GM19463 (cell line): ENCODE results near the gene KCTD6.

ENCODE experiments used
- ATAC-seq: cut with Tn5 transposase; IDR thresholded peaks from one replicate; pipeline ENCODE4 v1.9.1; 2021; ENCODE audit warnings: mild to moderate bottlenecking, moderate library complexity; ENCODE audit not compliant: unreplicated experiment

KCTD6 gene

GRCh38 chr3:58491506-58492402 is at the start of gene KCTD6:
Gene KCTD6, plus strand, starts transcription at chr3:58492096. Its CDS starts 6,660 bp downstream, at chr3:58498756.
- peak; percentile 89 for ATAC-seq

GRCh38 chr3:58452176-58452575 is 39.7 kb upstream of the KCTD6 start:
- ATAC-seq = no peak

- ATAC-seq = no peak
Measured at GRCh38 chr3:58459160-58459559, 32.7 kb upstream of the KCTD6 start.

GRCh38 chr3:58462829-58463180 is 29.1 kb upstream of the KCTD6 start:
- ATAC-seq = no peak

- ATAC-seq = peak; percentile 96
Measured at GRCh38 chr3:58463181-58463941, 28.5 kb upstream of the KCTD6 start.

- ATAC-seq = no peak
Measured at GRCh38 chr3:58463942-58464271, 28.0 kb upstream of the KCTD6 start.

GRCh38 chr3:58464866-58465265 is 27.0 kb upstream of the KCTD6 start:
- ATAC-seq = no peak

GRCh38 chr3:58466899-58467563 is 24.9 kb upstream of the KCTD6 start:
- ATAC-seq = no peak

- ATAC-seq = no peak
Measured at GRCh38 chr3:58469096-58469495, 22.8 kb upstream of the KCTD6 start.

GRCh38 chr3:58470363-58471024 is 21.4 kb upstream of the KCTD6 start:
- ATAC-seq = no peak

GRCh38 chr3:58471025-58471887 is 20.6 kb upstream of the KCTD6 start:
- ATAC-seq = peak; percentile 69

GRCh38 chr3:58473275-58473674 is 18.6 kb upstream of the KCTD6 start:
- ATAC-seq = no peak

- no peak for ATAC-seq
Measured at GRCh38 chr3:58474348-58474911, 17.5 kb upstream of the KCTD6 start.

- no peak for ATAC-seq
Measured at GRCh38 chr3:58474967-58475578, 16.8 kb upstream of the KCTD6 start.

GRCh38 chr3:58478781-58479180 is 13.1 kb upstream of the KCTD6 start:
- no peak for ATAC-seq

GRCh38 chr3:58480309-58480708 is 11.6 kb upstream of the KCTD6 start:
- no peak for ATAC-seq

- ATAC-seq = no peak
Measured at GRCh38 chr3:58482917-58483636, 8.8 kb upstream of the KCTD6 start.

GRCh38 chr3:58484045-58484721 is 7.7 kb upstream of the KCTD6 start:
- no peak for ATAC-seq
